ENCODE measurements around the gene ANKRD39. TPM values are rescaled to one million over a fixed set of nuclear protein-coding genes. Genes with fewer than 3 reads are reported as not detected.

The ANKRD39 gene
- polyA plus RNA-seq, 4 donors: 6.6 to 10.9 (median 7.2) TPM

Other genes starting within 250 kb of the ANKRD39 start
- 10 to 100 TPM; 43.1 to 60.6 (median 56.2) TPM for gene KANSL3, start 219.7 kb downstream of the ANKRD39 start, polyA plus RNA-seq (ENCODE audit: insufficient read length in 4 of 4)
- 1 to 10 TPM in 2 of 4 donors, under 1 TPM in 2; 0.44 to 1.8 (median 1.0) TPM for gene FER1L5, start 215.3 kb downstream of the ANKRD39 start, polyA plus RNA-seq (ENCODE audit: insufficient read length in 4 of 4)
- 10 to 100 TPM; 35.9 to 53.4 (median 49.7) TPM for gene LMAN2L, start 118.0 kb downstream of the ANKRD39 start, polyA plus RNA-seq (ENCODE audit: insufficient read length in 4 of 4)
- 10 to 100 TPM in 3 of 4 donors, 1 to 10 TPM in 1; 8.1 to 15.4 (median 12.5) TPM for gene CNNM4, start 97.1 kb downstream of the ANKRD39 start, polyA plus RNA-seq (ENCODE audit: insufficient read length in 4 of 4)
- gene CNNM3, start 41.7 kb downstream of the ANKRD39 start, polyA plus RNA-seq (ENCODE audit: insufficient read length in 4 of 4): 10 to 100 TPM; 27.5 to 37.3 (median 34.2) TPM
- gene ANKRD23, start 14.0 kb downstream of the ANKRD39 start, polyA plus RNA-seq (ENCODE audit: insufficient read length in 4 of 4): 1 to 10 TPM; 4.1 to 6.1 (median 4.5) TPM
- 10 to 100 TPM; 34.4 to 47.9 (median 41.0) TPM for gene SEMA4C, start 12.1 kb upstream of the ANKRD39 start, polyA plus RNA-seq (ENCODE audit: insufficient read length in 4 of 4)
- gene FAM178B, start 128.6 kb upstream of the ANKRD39 start, polyA plus RNA-seq (ENCODE audit: insufficient read length in 4 of 4): 1 to 10 TPM in 1 of 4 donors, under 1 TPM in 3; 0.39 to 1.1 (median 0.44) TPM
- gene FAHD2B, start 236.9 kb upstream of the ANKRD39 start, polyA plus RNA-seq (ENCODE audit: insufficient read length in 4 of 4): 10 to 100 TPM; 17.5 to 33.3 (median 21.2) TPM

Measured in left renal pelvis (tissue), 4 donors.